HEK293 (cell line): ENCODE data around the gene SHROOM4.

Source experiments
- CTCF ChIA-PET: fragments of 350-600 bp; formaldehyde crosslinking; extraction: SDS; loops from one replicate; lab custom pipeline; 2021; ENCODE audit warnings: antibody characterized with exemption; lab: Yijun Ruan, JAX
- POLR2A ChIA-PET: fragments of 300-600 bp; formaldehyde crosslinking; extraction: SDS; loops from one replicate; lab custom pipeline; 2020; ENCODE audit warnings: antibody characterized with exemption, inconsistent platforms; lab: Yijun Ruan, JAX
- H3K27ac ChIP-seq: fragments of 200-500 bp; sonication (Bioruptor generic); 2 replicates; pipeline ENCODE4 v1.5.1; 2014; ENCODE audit warnings: low read depth, low read length, control low read depth, inconsistent platforms; ENCODE audit errors: extremely low read depth
- H3K36me3 ChIP-seq, 2 experiments: fragments of 200-500 bp in 1 of 2; sonication (Bioruptor generic) in 1 of 2; 1 replicate in 1 of 2; 2 replicates in 1 of 2; pipeline ENCODE4 v1.5.1; 2014 to 2017; ENCODE audit warnings: inconsistent platforms in 2 of 2, low read length in 2 of 2; ENCODE audit not compliant: control insufficient read depth in 2 of 2, insufficient read depth in 1 of 2
- H3K4me1 ChIP-seq: fragments of 200-500 bp; sonication (Bioruptor generic); 2 replicates; pipeline ENCODE4 v1.5.1; 2014; ENCODE audit warnings: mild to moderate bottlenecking, low read length, inconsistent platforms; ENCODE audit not compliant: control insufficient read depth, insufficient read depth
- H3K4me3 ChIP-seq: 2 replicates; pipeline ENCODE4 v1.5.1; 2011; ENCODE audit warnings: low read depth, mild to moderate bottlenecking, control low read depth, low read length, moderate library complexity
- H3K9me3 ChIP-seq: fragments of 200-500 bp; sonication (Bioruptor generic); 2 replicates; pipeline ENCODE4 v1.5.1; 2014; ENCODE audit warnings: low read depth, low read length, inconsistent platforms; ENCODE audit not compliant: control insufficient read depth, insufficient read depth
- BCL6B ChIP-seq: fragments of 450-650 bp; formaldehyde crosslinking; IDR thresholded peaks from 2 replicates; pipeline ENCODE4 v1.5.1; 2017; ENCODE audit warnings: missing biosample characterization, missing genetic modification characterization
- EGR2 ChIP-seq: fragments of 450-650 bp; formaldehyde crosslinking; IDR thresholded peaks from 2 replicates; pipeline ENCODE4 v1.5.1; 2016; ENCODE audit warnings: low read depth, missing biosample characterization, missing genetic modification characterization
- WT1 ChIP-seq: fragments of 450-650 bp; formaldehyde crosslinking; IDR thresholded peaks from 2 replicates; pipeline ENCODE4 v1.5.1; 2016; ENCODE audit warnings: missing biosample characterization, missing genetic modification characterization
- ZFP3 ChIP-seq: fragments of 450-650 bp; formaldehyde crosslinking; IDR thresholded peaks from 2 replicates; pipeline ENCODE4 v1.5.1; 2016; ENCODE audit warnings: low read depth, missing biosample characterization, missing genetic modification characterization
- ZFP37 ChIP-seq: fragments of 450-650 bp; formaldehyde crosslinking; IDR thresholded peaks from 2 replicates; pipeline ENCODE4 v1.5.1; 2016; ENCODE audit warnings: missing biosample characterization, missing genetic modification characterization
- ZFP69B ChIP-seq: fragments of 450-650 bp; formaldehyde crosslinking; IDR thresholded peaks from 2 replicates; pipeline ENCODE4 v1.5.1; 2016; ENCODE audit warnings: missing biosample characterization, missing genetic modification characterization
- ZNF132 ChIP-seq: fragments of 450-650 bp; formaldehyde crosslinking; IDR thresholded peaks from 2 replicates; pipeline ENCODE4 v1.5.1; 2017; ENCODE audit warnings: missing biosample characterization, missing genetic modification characterization, borderline replicate concordance
- ZNF138 ChIP-seq: fragments of 450-650 bp; formaldehyde crosslinking; IDR thresholded peaks from 2 replicates; pipeline ENCODE4 v1.5.1; 2016; ENCODE audit warnings: missing biosample characterization, missing genetic modification characterization, borderline replicate concordance
- ZNF292 ChIP-seq: fragments of 450-650 bp; formaldehyde crosslinking; IDR thresholded peaks from 2 replicates; pipeline ENCODE4 v1.5.1; 2016; ENCODE audit warnings: low read depth, missing biosample characterization, missing genetic modification characterization, borderline replicate concordance
- ZNF354C ChIP-seq: fragments of 450-650 bp; formaldehyde crosslinking; IDR thresholded peaks from 2 replicates; pipeline ENCODE4 v1.5.1; 2016; ENCODE audit warnings: missing biosample characterization, missing genetic modification characterization, low read depth, borderline replicate concordance
- ZNF394 ChIP-seq: fragments of 450-650 bp; formaldehyde crosslinking; IDR thresholded peaks from 2 replicates; pipeline ENCODE4 v1.5.1; 2016; ENCODE audit warnings: missing biosample characterization, missing genetic modification characterization, mild to moderate bottlenecking, moderate library complexity, borderline replicate concordance
- ZNF423 ChIP-seq: fragments of 450-650 bp; formaldehyde crosslinking; IDR thresholded peaks from 2 replicates; pipeline ENCODE4 v1.5.1; 2016; ENCODE audit warnings: missing biosample characterization, missing genetic modification characterization
- ZNF488 ChIP-seq: fragments of 450-650 bp; formaldehyde crosslinking; IDR thresholded peaks from 2 replicates; pipeline ENCODE4 v1.5.1; 2016; ENCODE audit warnings: missing biosample characterization, missing genetic modification characterization
- ZNF510 ChIP-seq: fragments of 450-650 bp; formaldehyde crosslinking; IDR thresholded peaks from 2 replicates; pipeline ENCODE4 v1.5.1; 2018; ENCODE audit warnings: mild to moderate bottlenecking, missing genetic modification characterization, missing biosample characterization; ENCODE audit not compliant: insufficient replicate concordance
- ZNF555 ChIP-seq: fragments of 450-650 bp; formaldehyde crosslinking; conservative IDR thresholded peaks from 2 replicates; pipeline ENCODE4 v1.5.1; 2017; ENCODE audit warnings: missing biosample characterization, mild to moderate bottlenecking, missing genetic modification characterization, inconsistent platforms
- ZNF596 ChIP-seq: fragments of 450-650 bp; IDR thresholded peaks from 2 replicates; pipeline ENCODE4 v1.5.0; 2018; ENCODE audit warnings: missing biosample characterization, mild to moderate bottlenecking, missing genetic modification characterization, moderate library complexity
- ZNF623 ChIP-seq: fragments of 450-650 bp; formaldehyde crosslinking; IDR thresholded peaks from 2 replicates; pipeline ENCODE4 v1.5.1; 2016; ENCODE audit warnings: missing biosample characterization, missing genetic modification characterization
- ZNF670 ChIP-seq: fragments of 450-650 bp; formaldehyde crosslinking; IDR thresholded peaks from 2 replicates; pipeline ENCODE4 v1.5.1; 2016; ENCODE audit warnings: missing biosample characterization, missing genetic modification characterization, low read depth
- ZNF677 ChIP-seq: fragments of 450-650 bp; IDR thresholded peaks from 2 replicates; pipeline ENCODE4 v1.5.0; 2018; ENCODE audit warnings: missing biosample characterization, mild to moderate bottlenecking, missing genetic modification characterization, moderate library complexity
- ZNF701 ChIP-seq: fragments of 450-650 bp; formaldehyde crosslinking; IDR thresholded peaks from 2 replicates; pipeline ENCODE4 v1.5.1; 2016; ENCODE audit warnings: missing biosample characterization, missing genetic modification characterization
- ZNF707 ChIP-seq: fragments of 450-650 bp; formaldehyde crosslinking; IDR thresholded peaks from 2 replicates; pipeline ENCODE4 v1.5.1; 2016; ENCODE audit warnings: missing biosample characterization, missing genetic modification characterization
- ZNF747 ChIP-seq: fragments of 450-650 bp; formaldehyde crosslinking; IDR thresholded peaks from 2 replicates; pipeline ENCODE4 v1.5.1; 2016; ENCODE audit warnings: missing biosample characterization, missing genetic modification characterization
- ZNF785 ChIP-seq: fragments of 450-650 bp; formaldehyde crosslinking; IDR thresholded peaks from 2 replicates; pipeline ENCODE4 v1.5.1; 2016; ENCODE audit warnings: missing biosample characterization, missing genetic modification characterization
- ZNF837 ChIP-seq: fragments of 450-650 bp; formaldehyde crosslinking; IDR thresholded peaks from 2 replicates; pipeline ENCODE4 v1.5.1; 2016; ENCODE audit warnings: missing biosample characterization, missing genetic modification characterization
- TF ChIP-seq, protein P1 (sequence below): fragments of 450-650 bp; formaldehyde crosslinking; IDR thresholded peaks from 2 replicates; pipeline ENCODE4 v1.5.1; 2017; ENCODE audit warnings: missing biosample characterization, missing genetic modification characterization
- TF ChIP-seq, protein P2 (sequence below): fragments of 450-650 bp; formaldehyde crosslinking; IDR thresholded peaks from 2 replicates; pipeline ENCODE4 v1.5.1; 2016; ENCODE audit warnings: missing biosample characterization, missing genetic modification characterization
- TF ChIP-seq, protein P3 (sequence below): fragments of 450-650 bp; formaldehyde crosslinking; IDR thresholded peaks from 2 replicates; pipeline ENCODE4 v1.5.1; 2016; ENCODE audit warnings: missing biosample characterization, missing genetic modification characterization
- TF ChIP-seq, protein P4 (sequence below): fragments of 450-650 bp; formaldehyde crosslinking; IDR thresholded peaks from 2 replicates; pipeline ENCODE4 v1.5.1; 2016; ENCODE audit warnings: missing biosample characterization, missing genetic modification characterization

Gene SHROOM4

GRCh38 chrX:50726296-50726695 lies 87.7 kb downstream of the SHROOM4 start (continued):
- TF ChIP-seq BCL6B (tag by site-specific recombination) (no peak), ZNF670 (tag by site-specific recombination) (no peak), ZNF292 (tag by site-specific recombination) (no peak), ZNF837 (tag by site-specific recombination) (no peak), EGR2 (tag by site-specific recombination) (no peak), ZNF510 (tag by site-specific recombination) (no peak), ZNF555 (tag by site-specific recombination) (no peak)
- TF ChIP-seq, all 188 proteins: peak for 0

DNA sequence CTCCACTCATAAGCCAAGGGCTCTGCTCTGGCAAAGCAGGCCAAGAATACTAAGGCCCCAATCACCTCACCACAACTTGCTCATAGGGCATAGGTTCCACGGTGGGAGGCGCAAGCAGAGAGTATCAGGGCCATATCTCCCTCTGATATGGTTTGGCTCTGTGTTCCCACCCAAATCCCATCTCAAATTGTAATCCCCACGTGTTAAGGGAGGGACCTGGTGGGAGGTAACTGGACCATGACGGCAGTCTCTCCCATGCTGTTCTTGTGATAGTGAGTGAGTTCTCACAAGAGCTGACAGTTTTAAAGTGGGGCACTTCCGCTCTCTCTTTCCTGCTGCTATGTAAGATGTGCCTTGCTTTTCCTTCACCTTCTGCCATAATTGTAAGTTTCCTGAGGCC lies 88.7 kb downstream of the SHROOM4 start:
- H3K27ac ChIP-seq: no peak overlapping the region
- no peaks in the 10 kb centered on the region for H3K9me3 ChIP-seq
- no peaks in the 10 kb centered on the region for H3K4me1 ChIP-seq
- TF ChIP-seq, protein P1, sequence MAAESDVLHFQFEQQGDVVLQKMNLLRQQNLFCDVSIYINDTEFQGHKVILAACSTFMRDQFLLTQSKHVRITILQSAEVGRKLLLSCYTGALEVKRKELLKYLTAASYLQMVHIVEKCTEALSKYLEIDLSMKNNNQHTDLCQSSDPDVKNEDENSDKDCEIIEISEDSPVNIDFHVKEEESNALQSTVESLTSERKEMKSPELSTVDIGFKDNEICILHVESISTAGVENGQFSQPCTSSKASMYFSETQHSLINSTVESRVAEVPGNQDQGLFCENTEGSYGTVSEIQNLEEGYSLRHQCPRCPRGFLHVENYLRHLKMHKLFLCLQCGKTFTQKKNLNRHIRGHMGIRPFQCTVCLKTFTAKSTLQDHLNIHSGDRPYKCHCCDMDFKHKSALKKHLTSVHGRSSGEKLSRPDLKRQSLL (tag by site-specific recombination): no peak
- TF ChIP-seq ZFP3 (tag by site-specific recombination) (no peak), ZNF701 (no peak), ZFP69B (tag by site-specific recombination) (no peak), WT1 (no peak), ZNF132 (tag by site-specific recombination) (no peak), ZNF488 (tag by site-specific recombination) (no peak), ZNF354C (tag by site-specific recombination) (no peak), ZFP37 (no peak), ZNF747 (tag by site-specific recombination) (no peak), ZNF785 (no peak), ZNF138 (tag by site-specific recombination) (no peak), ZNF596 (tag by site-specific recombination) (no peak)
- TF ChIP-seq, protein P2, sequence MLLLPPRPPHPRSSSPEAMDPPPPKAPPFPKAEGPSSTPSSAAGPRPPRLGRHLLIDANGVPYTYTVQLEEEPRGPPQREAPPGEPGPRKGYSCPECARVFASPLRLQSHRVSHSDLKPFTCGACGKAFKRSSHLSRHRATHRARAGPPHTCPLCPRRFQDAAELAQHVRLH (tag by site-specific recombination): no peak
- H3K36me3 ChIP-seq: no peaks in the 10 kb centered on the region
- CTCF ChIA-PET: no interaction called here
- POLR2A ChIA-PET: no interaction called here
- no peak overlapping the region for H3K4me3 ChIP-seq

- H3K4me3 ChIP-seq: no peak overlapping the region
- no peaks in the 10 kb centered on the region for H3K36me3 ChIP-seq
- no peak overlapping the region for H3K27ac ChIP-seq
- no peaks in the 10 kb centered on the region for H3K9me3 ChIP-seq
- CTCF ChIA-PET: no interaction called here
- H3K4me1 ChIP-seq: no peaks in the 10 kb centered on the region
- POLR2A ChIA-PET: no interaction called here
- TF ChIP-seq ZNF707 (tag by site-specific recombination): no peak
- TF ChIP-seq ZNF677 (tag by site-specific recombination): no peak
- no peak for TF ChIP-seq ZNF423 (tag by site-specific recombination)
- TF ChIP-seq, protein P3, sequence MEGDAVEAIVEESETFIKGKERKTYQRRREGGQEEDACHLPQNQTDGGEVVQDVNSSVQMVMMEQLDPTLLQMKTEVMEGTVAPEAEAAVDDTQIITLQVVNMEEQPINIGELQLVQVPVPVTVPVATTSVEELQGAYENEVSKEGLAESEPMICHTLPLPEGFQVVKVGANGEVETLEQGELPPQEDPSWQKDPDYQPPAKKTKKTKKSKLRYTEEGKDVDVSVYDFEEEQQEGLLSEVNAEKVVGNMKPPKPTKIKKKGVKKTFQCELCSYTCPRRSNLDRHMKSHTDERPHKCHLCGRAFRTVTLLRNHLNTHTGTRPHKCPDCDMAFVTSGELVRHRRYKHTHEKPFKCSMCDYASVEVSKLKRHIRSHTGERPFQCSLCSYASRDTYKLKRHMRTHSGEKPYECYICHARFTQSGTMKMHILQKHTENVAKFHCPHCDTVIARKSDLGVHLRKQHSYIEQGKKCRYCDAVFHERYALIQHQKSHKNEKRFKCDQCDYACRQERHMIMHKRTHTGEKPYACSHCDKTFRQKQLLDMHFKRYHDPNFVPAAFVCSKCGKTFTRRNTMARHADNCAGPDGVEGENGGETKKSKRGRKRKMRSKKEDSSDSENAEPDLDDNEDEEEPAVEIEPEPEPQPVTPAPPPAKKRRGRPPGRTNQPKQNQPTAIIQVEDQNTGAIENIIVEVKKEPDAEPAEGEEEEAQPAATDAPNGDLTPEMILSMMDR (tag by site-specific recombination): no peak
- no peak for TF ChIP-seq ZNF394 (tag by site-specific recombination)
- TF ChIP-seq, protein P4, sequence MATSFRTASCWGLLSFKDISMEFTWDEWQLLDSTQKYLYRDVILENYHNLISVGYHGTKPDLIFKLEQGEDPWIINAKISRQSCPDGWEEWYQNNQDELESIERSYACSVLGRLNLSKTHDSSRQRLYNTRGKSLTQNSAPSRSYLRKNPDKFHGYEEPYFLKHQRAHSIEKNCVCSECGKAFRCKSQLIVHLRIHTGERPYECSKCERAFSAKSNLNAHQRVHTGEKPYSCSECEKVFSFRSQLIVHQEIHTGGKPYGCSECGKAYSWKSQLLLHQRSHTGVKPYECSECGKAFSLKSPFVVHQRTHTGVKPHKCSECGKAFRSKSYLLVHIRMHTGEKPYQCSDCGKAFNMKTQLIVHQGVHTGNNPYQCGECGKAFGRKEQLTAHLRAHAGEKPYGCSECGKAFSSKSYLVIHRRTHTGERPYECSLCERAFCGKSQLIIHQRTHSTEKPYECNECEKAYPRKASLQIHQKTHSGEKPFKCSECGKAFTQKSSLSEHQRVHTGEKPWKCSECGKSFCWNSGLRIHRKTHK (tag by site-specific recombination): no peak
- no peak for TF ChIP-seq ZNF623 (tag by site-specific recombination)
Measured at GRCh38 chrX:50723006-50723405, 91.0 kb downstream of the SHROOM4 start.
